ENCODE data around the gene KIF26B.

KIF26B gene

DNA sequence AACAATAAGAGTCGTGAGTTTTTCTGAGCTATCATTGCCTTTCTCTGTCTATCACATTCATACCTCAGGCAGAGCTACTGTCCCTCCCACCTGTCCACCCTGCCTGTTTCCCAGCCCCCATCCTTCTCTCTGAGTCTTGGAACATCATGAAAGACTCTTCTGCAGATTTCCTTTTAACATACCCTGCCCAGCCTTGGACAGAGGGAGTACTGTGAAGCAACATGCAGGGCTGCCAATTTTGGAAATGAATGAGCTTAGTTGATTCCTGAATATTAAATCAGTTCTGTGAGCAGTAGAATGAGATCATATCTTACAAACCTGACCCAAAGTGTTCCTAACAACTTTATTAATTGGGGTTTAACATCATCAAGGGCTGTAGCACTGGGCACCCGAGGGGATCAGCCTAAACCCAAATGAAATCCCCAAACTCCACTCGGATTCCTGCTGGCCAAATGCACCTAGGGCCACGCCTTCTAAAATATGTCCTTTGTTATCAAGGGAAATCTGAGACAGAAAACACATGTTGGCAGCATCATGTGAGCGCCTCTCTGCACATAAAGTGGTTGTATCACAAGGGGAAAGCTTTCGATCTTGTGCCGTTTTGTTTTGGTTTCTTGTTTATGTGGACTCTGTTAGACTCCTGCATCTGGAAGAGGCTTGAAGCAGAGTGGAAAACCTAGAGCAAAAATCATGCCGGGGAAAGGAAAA is 357.6 kb downstream of the KIF26B start:
- no peak for DNase-seq (ENCODE audit: low read depth in 2 of 2)

DNA sequence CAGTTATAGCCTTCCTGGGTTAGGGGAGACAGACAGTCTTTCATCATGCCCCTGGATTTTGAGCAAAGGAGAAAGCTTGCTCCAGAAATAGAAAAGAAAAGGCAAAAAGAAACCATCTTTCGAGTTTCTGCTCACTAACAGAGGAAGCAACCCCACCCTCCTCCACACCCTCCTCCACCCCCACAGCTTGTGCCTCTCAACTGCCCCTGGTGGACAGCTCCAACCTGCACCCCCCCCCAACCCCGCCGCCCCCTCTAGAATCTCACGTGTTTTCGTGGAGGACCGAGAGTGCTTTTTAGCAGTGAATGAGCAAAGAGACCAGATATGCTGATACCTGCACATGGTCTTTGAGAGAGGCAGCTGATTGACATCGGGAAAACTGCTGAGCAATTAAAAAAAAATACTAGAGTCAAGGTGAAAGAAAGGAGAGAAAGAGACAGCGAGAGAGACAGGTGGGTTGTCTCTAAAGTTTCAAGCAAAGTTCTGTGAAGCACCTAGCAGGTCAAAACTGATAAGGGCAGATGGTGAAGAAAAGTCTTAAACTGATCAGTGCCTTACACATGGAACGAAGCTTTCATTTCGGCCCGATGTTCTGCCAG is 358.3 kb downstream of the KIF26B start:
- no peak for DNase-seq (ENCODE audit: low read depth in 2 of 2)

DNA sequence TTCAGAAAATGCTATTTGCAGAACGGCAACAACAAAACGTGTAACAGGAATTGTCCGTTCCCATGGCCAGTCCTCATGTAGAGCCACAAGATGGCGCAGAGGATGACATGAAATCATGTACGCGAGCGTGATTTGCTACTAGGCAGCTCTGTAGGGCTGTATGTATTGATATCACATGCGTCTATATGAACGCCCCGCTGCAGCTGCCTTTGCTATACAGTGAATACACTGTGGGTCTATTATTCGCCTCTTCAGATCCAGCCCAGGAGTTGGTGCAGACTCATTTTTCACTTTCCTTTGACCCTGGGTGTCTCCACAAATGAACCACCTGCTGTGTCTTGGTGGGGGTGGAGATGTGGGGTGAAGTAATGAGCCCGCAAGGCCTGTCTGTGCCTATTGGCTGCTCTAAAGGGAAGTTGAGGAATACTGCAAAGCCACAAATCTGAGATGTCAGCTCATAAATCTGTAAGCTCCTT is 361.5 kb downstream of the KIF26B start:
- no peak for DNase-seq (ENCODE audit: low read depth in 2 of 2)

DNA sequence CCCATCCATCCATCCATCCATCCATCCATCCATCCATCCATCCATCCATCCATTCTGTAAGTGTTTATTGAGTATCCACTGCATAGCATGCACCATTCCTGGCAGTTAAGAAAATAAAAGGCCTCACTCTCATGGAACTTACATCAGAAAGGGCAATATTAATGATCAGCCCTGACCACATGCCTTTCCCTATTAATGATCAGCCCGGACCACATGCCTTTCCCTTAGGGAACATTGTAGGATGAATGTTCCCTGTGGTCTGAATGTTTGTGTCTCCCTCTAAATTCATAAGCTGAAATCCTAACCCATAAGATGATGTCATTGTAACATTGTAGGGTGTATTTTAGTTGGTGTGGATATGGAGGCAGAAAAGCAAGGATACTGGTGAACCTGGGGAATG is 365.8 kb downstream of the KIF26B start:
- no peak for DNase-seq (ENCODE audit: low read depth in 2 of 2)

DNA sequence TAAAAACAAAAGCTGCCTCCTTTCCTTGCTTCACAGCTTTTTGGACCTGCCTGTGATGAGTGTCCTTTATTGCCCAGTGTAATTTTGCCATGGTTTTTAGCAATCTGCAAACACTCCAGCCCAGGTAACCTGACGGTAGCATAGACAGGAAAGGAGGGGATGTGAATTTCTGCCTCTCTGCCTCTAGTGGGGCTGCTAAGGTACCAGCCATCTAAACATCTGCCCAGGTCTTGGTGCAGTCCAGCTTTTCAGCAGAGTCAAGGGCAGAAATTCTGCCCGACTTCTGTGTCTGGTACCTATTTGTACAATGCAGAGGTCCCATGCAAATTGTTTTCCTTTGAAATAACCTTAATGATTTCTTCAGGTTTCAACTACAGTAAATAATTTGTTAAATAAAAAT is 371.4 kb downstream of the KIF26B start:
- no peak for DNase-seq (ENCODE audit: low read depth in 2 of 2)

DNA sequence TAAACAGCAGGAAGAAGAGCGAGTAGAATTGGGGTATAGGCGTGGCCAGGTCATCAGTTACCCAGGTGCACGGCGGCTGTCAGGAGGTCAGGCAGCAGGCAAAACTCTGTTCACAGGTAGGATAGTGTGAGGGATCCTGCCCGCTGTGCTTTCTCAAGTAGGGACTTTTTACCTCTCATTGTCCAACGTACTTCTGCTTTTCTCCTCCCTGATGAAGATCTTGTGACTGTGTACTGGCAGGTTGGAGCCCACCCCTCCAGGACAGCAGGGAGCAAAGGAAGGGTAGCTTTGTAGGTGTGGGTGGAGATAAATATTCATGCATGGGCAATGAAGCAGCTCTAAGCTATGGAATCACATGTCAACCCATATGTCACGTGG is 373.5 kb downstream of the KIF26B start:
- no peak for DNase-seq (ENCODE audit: low read depth in 2 of 2)

DNA sequence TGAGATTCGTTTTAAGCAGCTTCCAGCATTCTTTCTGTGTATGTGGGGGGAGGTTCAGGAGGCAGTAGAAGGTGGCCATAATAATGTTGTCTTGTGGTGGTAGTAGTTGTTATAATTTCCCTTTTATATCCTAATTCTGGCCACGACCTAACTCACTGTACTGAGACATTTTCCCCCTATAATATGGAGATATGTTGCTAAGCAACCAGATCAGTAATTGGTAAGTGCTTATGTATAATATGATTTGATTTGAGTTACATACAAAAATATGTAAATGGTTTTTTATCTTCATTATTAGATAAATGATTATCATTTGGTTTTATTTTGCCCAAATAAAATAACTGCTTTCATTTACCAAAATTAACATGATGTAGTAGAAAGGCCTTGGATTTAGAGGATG is 376.2 kb downstream of the KIF26B start:
- no peak for DNase-seq (ENCODE audit: low read depth in 2 of 2)

DNA sequence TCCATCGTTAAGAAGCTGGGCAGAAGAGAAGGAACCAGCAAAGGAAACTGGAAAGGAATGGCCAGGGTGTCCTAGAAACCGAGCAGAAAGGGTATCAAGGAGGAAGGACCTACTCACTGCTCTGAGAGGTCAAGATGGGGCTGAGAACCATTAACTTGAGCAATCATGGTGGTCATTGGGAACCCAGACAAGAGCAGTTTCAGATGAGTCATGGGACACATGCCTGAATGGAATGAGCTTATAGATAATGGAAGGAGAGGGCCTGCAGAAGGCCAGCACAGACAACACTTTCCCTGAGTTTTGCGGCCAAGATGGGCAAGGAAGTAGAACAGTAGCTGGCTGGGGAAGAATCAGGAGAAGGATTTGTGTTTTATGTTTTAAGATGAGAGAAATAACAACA is 383.2 kb downstream of the KIF26B start:
- no peak for DNase-seq (ENCODE audit: low read depth in 2 of 2)

DNA sequence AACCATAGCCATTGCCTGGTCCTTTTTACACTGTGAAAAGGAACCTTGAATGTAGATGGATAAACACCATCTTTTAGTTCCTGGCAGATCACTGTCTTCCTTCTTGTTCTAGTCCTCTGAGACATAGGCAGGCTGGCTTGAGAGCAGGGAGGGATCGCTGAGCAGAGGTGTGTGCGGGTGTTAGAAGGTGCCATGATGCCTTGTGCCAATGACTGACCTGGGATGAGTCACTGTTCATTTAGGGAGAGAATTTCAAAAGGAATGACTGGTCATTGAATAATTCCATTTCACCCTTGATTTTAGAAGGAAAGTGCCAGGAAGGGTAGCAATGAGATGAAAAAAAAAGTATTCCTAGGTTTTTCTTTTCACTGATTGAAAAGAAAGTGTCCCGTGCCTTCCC is 383.9 kb downstream of the KIF26B start:
- DNase-seq (ENCODE audit: low read depth in 2 of 2), result no peak

DNA sequence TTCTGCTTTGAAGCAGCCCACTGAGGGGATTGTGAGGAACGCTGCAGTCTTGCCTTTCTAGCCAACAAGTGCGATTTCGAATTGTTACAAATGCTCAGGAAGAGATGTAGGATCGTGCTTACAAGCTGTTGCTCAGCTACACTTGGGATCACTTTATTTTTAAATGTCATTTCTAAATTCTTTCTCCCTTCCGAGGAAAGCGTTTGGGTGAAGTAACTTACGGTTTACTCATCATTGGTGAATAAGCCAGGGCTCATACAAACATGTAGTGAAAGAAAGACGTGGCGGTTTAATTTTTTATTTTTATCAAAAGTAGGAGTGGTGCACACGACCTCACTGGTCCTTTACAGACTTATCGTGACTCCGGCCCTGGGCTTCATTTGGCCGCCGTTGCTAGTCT is 386.6 kb downstream of the KIF26B start:
- no peak for DNase-seq (ENCODE audit: low read depth in 2 of 2)

DNA sequence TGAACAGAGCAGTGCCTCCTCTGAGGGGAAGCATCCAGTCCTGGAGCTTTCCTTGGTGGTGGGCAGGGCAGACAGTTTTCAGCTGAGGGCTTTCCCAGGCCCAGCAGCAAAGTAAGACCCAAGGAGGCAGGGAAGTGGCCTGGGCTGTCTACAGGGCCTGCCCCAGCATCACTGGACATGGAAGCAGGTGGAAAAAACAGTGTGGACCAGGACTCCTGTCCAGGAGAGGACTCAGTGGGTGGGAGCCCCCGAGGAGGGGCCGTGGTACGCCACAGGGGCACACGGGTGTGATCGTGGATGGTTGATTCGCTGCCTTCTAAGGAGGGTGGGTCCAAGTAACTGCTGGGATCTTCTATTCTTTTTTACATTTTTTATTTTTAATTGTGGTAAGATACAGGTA is 387.6 kb downstream of the KIF26B start:
- no peak for DNase-seq (ENCODE audit: low read depth in 2 of 2)

DNA sequence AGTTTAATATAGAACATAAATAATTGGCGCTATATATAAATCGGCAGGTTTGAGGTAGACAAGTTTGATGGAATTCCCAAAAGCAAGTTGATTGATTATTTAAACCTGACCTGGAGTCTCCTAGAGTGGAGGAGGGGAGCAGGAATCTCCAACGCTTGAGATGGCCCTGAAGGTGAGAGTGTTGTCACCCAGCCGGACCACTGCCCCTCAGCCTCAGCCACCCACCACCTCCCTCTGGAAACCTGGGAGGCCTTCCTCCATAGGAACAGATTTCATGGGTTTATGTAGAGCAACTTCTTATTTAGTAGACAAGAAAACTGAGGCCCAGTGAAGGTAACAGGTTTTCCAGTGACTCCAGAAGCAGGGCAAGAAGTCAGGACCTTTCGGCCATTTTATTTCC is 389.5 kb downstream of the KIF26B start:
- DNase-seq (ENCODE audit: low read depth in 2 of 2), result no peak

DNA sequence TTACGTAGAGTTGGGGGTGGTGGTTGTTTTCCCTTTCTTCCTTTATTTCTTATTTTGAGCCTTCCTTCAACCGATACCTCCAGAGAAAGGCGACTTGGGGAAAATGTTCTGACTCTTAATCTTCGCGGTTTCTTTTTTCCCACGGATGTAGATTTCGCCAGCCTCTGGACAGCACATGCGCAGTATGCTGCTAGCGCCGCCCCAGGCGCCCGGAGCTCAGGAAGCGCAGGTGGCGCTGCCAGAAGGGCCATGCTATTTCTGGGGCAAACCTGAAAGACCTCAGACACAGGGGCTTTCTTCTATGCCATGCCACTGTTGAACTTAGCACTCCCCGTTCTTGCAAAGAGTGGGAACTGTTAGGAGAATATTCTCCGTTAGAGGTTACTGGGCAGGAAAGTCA is 392.1 kb downstream of the KIF26B start:
- no peak for DNase-seq (ENCODE audit: low read depth in 2 of 2)

DNA sequence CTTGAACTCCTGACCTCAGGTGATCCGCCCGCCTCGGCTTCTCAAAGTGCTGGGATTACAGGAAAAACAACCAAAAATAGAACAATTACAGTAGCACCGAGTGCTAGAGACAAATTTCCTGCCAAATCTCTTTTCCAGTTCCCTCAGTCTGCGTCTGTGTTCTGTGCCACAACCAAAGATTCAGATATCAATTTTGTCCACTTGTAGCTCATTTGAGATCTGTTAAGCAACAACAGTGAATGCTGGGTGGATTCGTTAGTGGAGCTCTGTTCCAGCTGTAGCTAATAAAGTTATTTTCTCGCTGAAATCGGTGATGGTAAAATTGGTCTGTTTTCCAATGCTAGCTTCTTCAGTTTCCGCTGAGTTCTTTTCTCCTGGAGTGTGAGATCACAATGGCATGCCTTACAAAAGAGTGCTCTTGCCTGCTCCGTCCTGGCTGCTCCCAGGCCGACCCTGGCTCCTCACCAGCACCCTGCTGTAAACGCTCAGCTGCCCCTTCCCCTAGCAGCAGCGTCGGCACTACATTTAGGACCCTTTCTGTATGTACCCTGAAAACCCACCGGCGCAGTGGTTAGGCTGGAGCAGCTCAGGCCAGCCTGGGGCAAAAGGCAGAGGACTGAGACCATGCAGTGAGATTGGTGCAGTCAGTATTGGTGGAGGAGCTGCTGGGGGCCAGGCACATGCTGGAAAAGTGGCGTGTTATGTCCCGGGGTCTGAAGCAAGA is 395.4 kb downstream of the KIF26B start:
- DNase-seq (ENCODE audit: low read depth in 2 of 2), result no peak

DNA sequence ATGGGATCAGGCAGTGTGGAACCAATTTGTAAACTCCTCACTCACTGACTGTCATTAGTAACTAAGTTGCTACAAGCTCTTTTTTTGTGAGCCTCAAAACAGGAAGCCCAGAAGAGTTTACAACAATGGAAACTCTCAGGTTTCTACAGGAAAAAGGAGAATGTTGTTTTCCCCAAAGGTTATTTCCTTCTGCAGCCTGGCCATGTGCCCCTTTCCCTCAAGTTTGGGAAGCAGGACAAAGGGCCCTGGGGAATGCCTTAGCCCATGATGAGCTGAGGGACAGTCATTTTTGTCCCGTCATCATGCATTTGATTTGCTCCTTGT is 395.9 kb downstream of the KIF26B start:
- no peak for DNase-seq (ENCODE audit: low read depth in 2 of 2)

DNA sequence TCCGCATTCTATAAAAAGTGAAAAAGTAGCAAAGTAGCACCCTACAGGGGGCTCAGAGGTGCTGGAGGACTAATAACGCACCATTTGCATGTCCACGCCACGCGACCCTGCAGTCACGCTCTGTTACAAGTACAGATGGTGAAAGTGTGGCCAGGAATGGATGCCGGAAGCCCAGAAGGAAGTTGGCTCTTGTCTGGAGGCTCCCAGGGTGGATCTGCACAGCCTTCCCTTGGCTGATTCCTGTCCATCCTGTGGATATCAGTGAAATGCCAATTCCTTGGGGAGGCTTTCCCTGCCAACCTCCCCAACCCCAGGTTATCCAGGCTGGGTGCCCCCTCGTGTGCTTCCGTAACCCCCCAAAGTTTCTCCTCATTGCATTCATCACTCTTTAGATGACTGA is 396.8 kb downstream of the KIF26B start:
- no peak for DNase-seq (ENCODE audit: low read depth in 2 of 2)

DNA sequence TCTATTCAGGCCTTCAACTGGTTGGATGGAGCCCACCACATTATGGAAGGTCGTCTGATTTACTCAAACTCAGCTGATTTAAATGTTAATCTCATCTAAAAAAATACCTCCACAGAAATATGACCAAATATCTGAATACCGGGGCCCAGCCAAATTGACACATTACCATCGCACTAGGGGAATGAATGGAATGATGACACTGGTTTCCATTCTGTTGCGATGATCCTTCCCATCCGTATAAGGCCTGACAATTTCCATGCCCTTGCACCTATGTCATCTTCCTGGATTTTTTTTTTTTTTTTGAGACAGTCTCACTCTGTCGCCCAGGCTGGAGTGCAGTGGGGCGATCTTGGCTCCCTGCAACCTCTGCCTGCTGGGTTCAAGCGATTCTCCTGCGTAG is 397.5 kb downstream of the KIF26B start:
- DNase-seq (ENCODE audit: low read depth in 2 of 2), result no peak

DNA sequence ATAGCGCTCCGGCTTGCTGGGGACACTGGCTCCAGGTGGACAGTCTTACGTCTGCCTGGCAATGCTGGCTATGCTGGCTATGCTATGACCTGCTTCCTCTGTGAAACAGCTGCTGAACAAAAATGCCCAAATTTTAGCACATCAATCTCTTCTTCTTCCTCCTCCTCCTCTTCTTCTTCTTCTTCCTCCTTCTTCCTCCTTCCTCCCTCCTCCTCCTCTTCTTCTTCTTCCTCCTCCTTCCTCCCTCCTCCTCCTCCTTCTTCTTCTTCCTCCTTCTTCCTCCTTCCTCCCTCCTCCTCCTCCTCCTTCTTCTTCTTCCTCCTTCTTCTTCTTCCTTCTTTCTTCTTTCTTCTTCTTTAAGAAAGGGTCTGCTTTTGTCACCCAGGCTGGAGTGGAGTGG is 401.3 kb downstream of the KIF26B start:
- no peak for DNase-seq (ENCODE audit: low read depth in 2 of 2)

DNA sequence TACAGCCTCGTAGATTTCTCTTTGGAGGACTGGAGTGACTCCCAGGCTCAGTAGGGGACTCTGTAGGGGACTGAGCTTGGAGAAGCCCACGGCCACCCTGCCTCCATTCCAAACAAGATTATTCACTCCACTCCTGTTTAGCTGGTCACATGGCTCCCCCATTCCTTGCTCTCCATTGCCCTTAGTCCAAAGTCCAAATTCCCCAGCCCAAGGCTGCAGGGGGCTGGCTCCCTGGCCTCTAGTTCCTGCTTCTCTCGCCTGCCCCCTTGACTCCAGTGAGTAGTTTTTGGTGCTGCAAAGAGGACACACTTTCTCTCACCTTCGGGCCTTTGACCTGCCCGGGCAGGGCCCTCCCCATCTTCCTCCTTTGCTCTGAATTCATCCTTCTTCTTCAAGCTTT is 403.3 kb downstream of the KIF26B start:
- DNase-seq (ENCODE audit: low read depth in 2 of 2), result no peak

DNA sequence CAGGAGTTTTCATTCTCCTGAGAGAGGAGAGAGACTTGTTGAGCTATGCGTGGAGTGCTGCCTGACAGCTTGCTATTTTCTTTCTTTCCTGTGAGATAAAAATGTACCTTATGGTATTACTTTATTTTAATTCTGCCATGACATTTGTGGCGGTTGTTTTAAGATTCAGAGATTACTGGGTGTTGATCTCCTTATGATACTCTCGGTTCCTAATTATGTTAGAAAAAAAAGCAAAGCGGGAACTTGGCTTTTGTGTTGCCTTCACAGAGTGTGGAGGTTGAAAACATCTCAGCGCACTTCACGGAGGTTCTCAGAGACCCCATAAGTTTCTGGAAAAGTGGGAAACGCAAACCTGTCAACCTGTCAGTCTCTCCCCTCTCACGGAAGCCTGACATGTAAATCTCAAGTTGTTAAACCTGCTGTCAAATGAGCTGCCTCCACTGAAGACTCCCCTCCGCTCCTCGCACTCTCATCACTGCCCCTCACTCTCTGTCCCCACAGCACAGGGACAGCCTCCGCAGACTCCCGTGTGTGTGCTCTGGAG is 405.6 kb downstream of the KIF26B start:
- DNase-seq (ENCODE audit: low read depth in 2 of 2), result no peak

DNA sequence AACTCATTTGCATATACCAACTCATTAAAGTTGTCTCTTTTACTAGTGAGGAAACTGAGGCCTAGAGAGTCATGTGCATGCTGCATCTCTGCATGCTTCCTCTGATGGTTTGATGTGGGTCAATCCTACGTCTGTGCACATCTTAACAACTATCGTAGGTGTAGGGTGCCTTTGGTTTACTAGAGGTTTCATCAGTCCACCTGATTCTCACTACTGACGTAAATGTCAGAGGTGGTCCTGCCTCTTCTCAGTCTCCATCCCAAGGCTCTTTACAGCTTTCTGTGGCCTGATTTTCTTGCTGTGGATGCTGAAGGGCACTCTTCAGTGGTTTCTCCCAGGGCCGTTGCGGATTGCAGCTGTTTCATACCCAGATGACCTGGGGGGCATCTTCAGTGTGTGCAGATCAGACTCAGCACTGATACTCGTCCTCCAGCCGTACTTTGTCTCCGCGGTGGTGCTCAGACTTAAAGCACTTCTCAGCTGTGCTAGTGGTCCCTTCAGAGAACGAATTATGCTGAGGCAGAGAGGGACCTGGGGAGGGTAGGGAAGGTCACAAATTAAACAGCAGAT is 407.0 kb downstream of the KIF26B start:
- DNase-seq (ENCODE audit: low read depth in 2 of 2), result no peak

DNA sequence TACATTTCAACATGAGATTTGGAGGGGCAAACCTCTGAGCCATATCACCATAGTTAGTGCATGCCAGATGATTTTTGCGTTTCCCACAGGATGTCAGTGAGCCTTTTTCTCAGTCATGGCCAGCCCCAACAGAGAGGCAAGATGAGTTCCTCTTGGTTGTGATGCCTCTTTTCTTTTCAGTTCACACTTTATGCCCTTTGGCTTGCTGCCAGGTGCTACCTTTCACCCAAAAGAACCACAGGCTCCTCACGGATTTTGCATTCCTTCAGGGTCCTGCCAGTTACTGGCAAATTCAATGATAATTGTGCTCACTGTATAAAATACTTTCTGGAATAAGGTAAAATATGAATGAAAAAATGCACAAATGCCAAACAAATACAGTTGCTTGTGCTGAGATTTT is 411.3 kb downstream of the KIF26B start:
- DNase-seq (ENCODE audit: low read depth in 2 of 2), result no peak

DNA sequence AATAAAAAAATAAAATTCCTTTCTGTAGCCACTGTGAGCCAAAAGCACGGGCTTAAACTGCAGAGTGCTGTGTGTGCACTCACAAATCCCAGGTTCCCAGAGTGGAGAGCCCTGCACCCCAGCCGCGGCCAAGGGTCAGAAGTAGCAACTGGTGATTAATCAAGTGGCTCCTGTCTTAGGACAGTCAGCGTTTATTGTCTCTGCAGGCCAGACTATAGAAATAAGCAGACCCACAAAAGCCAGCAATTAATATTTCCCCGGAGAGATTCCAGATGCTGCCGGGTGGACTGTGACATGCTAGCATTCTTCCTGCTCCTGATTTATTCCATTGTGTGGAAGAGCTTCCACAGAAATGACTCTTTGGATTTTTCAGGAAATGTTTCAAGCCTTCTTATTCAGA is 412.2 kb downstream of the KIF26B start:
- DNase-seq (ENCODE audit: low read depth in 2 of 2), result no peak

Measured in stimulated activated CD8-positive, alpha-beta memory T cell treated with anti-CD3 and anti-CD28 coated beads, Interleukin-15, amount 100 ng/mL, for 4 hours (primary cell).